ENCODE measurements around the gene APOC3.
A peak's percentile ranks its signal among the peaks of the same experiment; 100 is the strongest.

APOC3 gene

GRCh38 chr11:116787436-116787785 is 42.3 kb upstream of the APOC3 start:
- no peak overlapping the region for H2BK12ac ChIP-seq (ENCODE audit: low read length)
- H3K9ac ChIP-seq (ENCODE audit: low read depth, low read length, poor library complexity): peak overlapping the region; percentile 65
- H2AK5ac ChIP-seq (ENCODE audit: low read depth, low read length): no peak overlapping the region
- H3K27ac ChIP-seq (replicated peaks; ENCODE audit: low read length): no peak overlapping the region
- no peak for DNase-seq (ENCODE audit: low spot score)
- H3K27me3 ChIP-seq (ENCODE audit: control insufficient read depth in 3 of 3, insufficient read depth in 3 of 3, low read depth in 1 of 3, low read length in 3 of 3): peaks cover 0 to 12% (median 3%) of the 10 kb centered on the region in 3 experiments
- WGBS, 2 donors (ENCODE audit: extremely low coverage in 2 of 2, insufficient read length in 2 of 2, insufficient replicate concordance in 1 of 2): no CpG with 5 or more reads among the region's 15 CpGs
- peaks cover 8 to 15% of the 10 kb centered on the region in 2 donors for H3K4me1 ChIP-seq (ENCODE audit: control insufficient read depth in 2 of 2, insufficient read depth in 1 of 2, low read depth in 1 of 2, low read length in 2 of 2)
- H3K36me3 ChIP-seq (replicated peaks in 1 of 2; ENCODE audit: control insufficient read depth in 2 of 2, insufficient read depth in 2 of 2, low read length in 2 of 2): peaks cover 28 to 47% of the 10 kb centered on the region in 2 donors
- H3K23ac ChIP-seq (ENCODE audit: low read depth, low read length, poor library complexity): no peak overlapping the region
- H3K4me3 ChIP-seq (ENCODE audit: low read length in 2 of 2): peak overlapping the region; percentile 58 to 90
- H3K4me2 ChIP-seq (ENCODE audit: insufficient read depth, low read length, poor library complexity, severe bottlenecking): peak overlapping the region; percentile 92
- no peak overlapping the region for H4K91ac ChIP-seq (ENCODE audit: low read depth, low read length, poor library complexity)
- H2BK5ac ChIP-seq (ENCODE audit: low read length): peak overlapping the region; percentile 4
- no peak overlapping the region for H4K8ac ChIP-seq (ENCODE audit: low read depth, low read length)
- no peak overlapping the region for H3K14ac ChIP-seq (ENCODE audit: low read length)
- peak overlapping the region; percentile 86 for H2AFZ ChIP-seq (ENCODE audit: low read length)
- H3K79me1 ChIP-seq (ENCODE audit: low read depth, low read length): no peaks in the 10 kb centered on the region
- no peak overlapping the region for H2BK120ac ChIP-seq (ENCODE audit: low read depth, low read length)
- no peaks in the 10 kb centered on the region for H3K9me3 ChIP-seq (replicated peaks in 1 of 2; ENCODE audit: control insufficient read depth in 2 of 2, insufficient read depth in 1 of 2, low read depth in 1 of 2, low read length in 2 of 2)
- H3K4ac ChIP-seq (ENCODE audit: low read length): no peak overlapping the region
- no peak overlapping the region for H2BK15ac ChIP-seq (ENCODE audit: low read length)
- peak overlapping the region; percentile 42 for H3K18ac ChIP-seq (ENCODE audit: low read length)

- H2BK120ac ChIP-seq (ENCODE audit: low read depth, low read length): no peak within 1 kb of the TSS
- H3K4me2 ChIP-seq (ENCODE audit: insufficient read depth, low read length, poor library complexity, severe bottlenecking): peak within 1 kb of the TSS; percentile 92
- peaks cover 0 to 12% (median 3%) of the 10 kb centered on the region in 3 experiments for H3K27me3 ChIP-seq (ENCODE audit: control insufficient read depth in 3 of 3, insufficient read depth in 3 of 3, low read depth in 1 of 3, low read length in 3 of 3)
- H2BK5ac ChIP-seq (ENCODE audit: low read length): peak within 1 kb of the TSS; percentile 4
- peaks cover 25 to 42% of the 10 kb centered on the region in 2 donors for H3K36me3 ChIP-seq (replicated peaks in 1 of 2; ENCODE audit: control insufficient read depth in 2 of 2, insufficient read depth in 2 of 2, low read length in 2 of 2)
- H3K23ac ChIP-seq (ENCODE audit: low read depth, low read length, poor library complexity): no peak within 1 kb of the TSS
- H3K18ac ChIP-seq (ENCODE audit: low read length): peak within 1 kb of the TSS; percentile 60
- H2AFZ ChIP-seq (ENCODE audit: low read length): peak within 1 kb of the TSS; percentile 86
- H3K27ac ChIP-seq (replicated peaks; ENCODE audit: low read length): no peak within 1 kb of the TSS
- peak; percentile 51 for DNase-seq (ENCODE audit: low spot score)
- no peak within 1 kb of the TSS for H2BK15ac ChIP-seq (ENCODE audit: low read length)
- no peak within 1 kb of the TSS for H2BK12ac ChIP-seq (ENCODE audit: low read length)
- H3K14ac ChIP-seq (ENCODE audit: low read length): no peak within 1 kb of the TSS
- no peak within 1 kb of the TSS for H4K91ac ChIP-seq (ENCODE audit: low read depth, low read length, poor library complexity)
- no peak within 1 kb of the TSS for H4K8ac ChIP-seq (ENCODE audit: low read depth, low read length)
- H2AK5ac ChIP-seq (ENCODE audit: low read depth, low read length): peak within 1 kb of the TSS; percentile 57
- peak within 1 kb of the TSS; percentile 58 to 90 for H3K4me3 ChIP-seq (ENCODE audit: low read length in 2 of 2)
- H3K4ac ChIP-seq (ENCODE audit: low read length): no peak within 1 kb of the TSS
- no peaks in the 10 kb centered on the region for H3K9me3 ChIP-seq (replicated peaks in 1 of 2; ENCODE audit: control insufficient read depth in 2 of 2, insufficient read depth in 1 of 2, low read depth in 1 of 2, low read length in 2 of 2)
- no CpG with 5 or more reads among the region's 56 CpGs for WGBS, 2 donors (ENCODE audit: extremely low coverage in 2 of 2, insufficient read length in 2 of 2, insufficient replicate concordance in 1 of 2)
- peak within 1 kb of the TSS; percentile 85 for H3K9ac ChIP-seq (ENCODE audit: low read depth, low read length, poor library complexity)
- no peaks in the 10 kb centered on the region for H3K79me1 ChIP-seq (ENCODE audit: low read depth, low read length)
- peaks cover 8 to 17% of the 10 kb centered on the region in 2 donors for H3K4me1 ChIP-seq (ENCODE audit: control insufficient read depth in 2 of 2, insufficient read depth in 1 of 2, low read depth in 1 of 2, low read length in 2 of 2)
Measured at GRCh38 chr11:116787786-116788486, 41.8 kb upstream of the APOC3 start, which contains the start of gene ZPR1. Gene ZPR1, minus strand, starts transcription at chr11:116788023. Its CDS starts 33 bp downstream, at chr11:116787990.

- WGBS, 2 donors (ENCODE audit: extremely low coverage in 2 of 2, insufficient read length in 2 of 2, insufficient replicate concordance in 1 of 2): no CpG with 5 or more reads among the region's 4 CpGs
- H3K23ac ChIP-seq (ENCODE audit: low read depth, low read length, poor library complexity): no peak overlapping the region
- peak overlapping the region; percentile 86 for H2AFZ ChIP-seq (ENCODE audit: low read length)
- no peak overlapping the region for H3K14ac ChIP-seq (ENCODE audit: low read length)
- no peak overlapping the region for H4K91ac ChIP-seq (ENCODE audit: low read depth, low read length, poor library complexity)
- H2BK15ac ChIP-seq (ENCODE audit: low read length): no peak overlapping the region
- H3K9me3 ChIP-seq (replicated peaks in 1 of 2; ENCODE audit: control insufficient read depth in 2 of 2, insufficient read depth in 1 of 2, low read depth in 1 of 2, low read length in 2 of 2): no peaks in the 10 kb centered on the region
- no peak overlapping the region for H3K18ac ChIP-seq (ENCODE audit: low read length)
- H2AK5ac ChIP-seq (ENCODE audit: low read depth, low read length): peak overlapping the region; percentile 57
- H3K4me2 ChIP-seq (ENCODE audit: insufficient read depth, low read length, poor library complexity, severe bottlenecking): peak overlapping the region; percentile 91
- DNase-seq (ENCODE audit: low spot score): no peak
- no peak overlapping the region for H3K27ac ChIP-seq (replicated peaks; ENCODE audit: low read length)
- H3K4ac ChIP-seq (ENCODE audit: low read length): no peak overlapping the region
- no peaks in the 10 kb centered on the region for H3K79me1 ChIP-seq (ENCODE audit: low read depth, low read length)
- peak overlapping the region; percentile 58 to 90 for H3K4me3 ChIP-seq (ENCODE audit: low read length in 2 of 2)
- peaks cover 0 to 12% (median 3%) of the 10 kb centered on the region in 3 experiments for H3K27me3 ChIP-seq (ENCODE audit: control insufficient read depth in 3 of 3, insufficient read depth in 3 of 3, low read depth in 1 of 3, low read length in 3 of 3)
- peaks cover 8 to 17% of the 10 kb centered on the region in 2 donors for H3K4me1 ChIP-seq (ENCODE audit: control insufficient read depth in 2 of 2, insufficient read depth in 1 of 2, low read depth in 1 of 2, low read length in 2 of 2)
- no peak overlapping the region for H4K8ac ChIP-seq (ENCODE audit: low read depth, low read length)
- H2BK12ac ChIP-seq (ENCODE audit: low read length): no peak overlapping the region
- no peak overlapping the region for H2BK120ac ChIP-seq (ENCODE audit: low read depth, low read length)
- H2BK5ac ChIP-seq (ENCODE audit: low read length): no peak overlapping the region
- H3K36me3 ChIP-seq (replicated peaks in 1 of 2; ENCODE audit: control insufficient read depth in 2 of 2, insufficient read depth in 2 of 2, low read length in 2 of 2): peaks cover 19 to 36% of the 10 kb centered on the region in 2 donors
- no peak overlapping the region for H3K9ac ChIP-seq (ENCODE audit: low read depth, low read length, poor library complexity)
Measured at GRCh38 chr11:116788534-116788933, 41.2 kb upstream of the APOC3 start.

- H4K91ac ChIP-seq (ENCODE audit: low read depth, low read length, poor library complexity): no peak overlapping the region
- no peak overlapping the region for H3K27ac ChIP-seq (replicated peaks; ENCODE audit: low read length)
- no peak overlapping the region for H3K18ac ChIP-seq (ENCODE audit: low read length)
- H3K36me3 ChIP-seq (replicated peaks in 1 of 2; ENCODE audit: control insufficient read depth in 2 of 2, insufficient read depth in 2 of 2, low read length in 2 of 2): peaks cover 18 to 31% of the 10 kb centered on the region in 2 donors
- no peak overlapping the region for H4K8ac ChIP-seq (ENCODE audit: low read depth, low read length)
- no peak overlapping the region for H3K23ac ChIP-seq (ENCODE audit: low read depth, low read length, poor library complexity)
- H2BK120ac ChIP-seq (ENCODE audit: low read depth, low read length): no peak overlapping the region
- H2BK15ac ChIP-seq (ENCODE audit: low read length): no peak overlapping the region
- H3K79me1 ChIP-seq (ENCODE audit: low read depth, low read length): no peaks in the 10 kb centered on the region
- no peaks in the 10 kb centered on the region for H3K9me3 ChIP-seq (replicated peaks in 1 of 2; ENCODE audit: control insufficient read depth in 2 of 2, insufficient read depth in 1 of 2, low read depth in 1 of 2, low read length in 2 of 2)
- no peak overlapping the region for H2BK5ac ChIP-seq (ENCODE audit: low read length)
- peaks cover 8 to 17% of the 10 kb centered on the region in 2 donors for H3K4me1 ChIP-seq (ENCODE audit: control insufficient read depth in 2 of 2, insufficient read depth in 1 of 2, low read depth in 1 of 2, low read length in 2 of 2)
- H3K4me2 ChIP-seq (ENCODE audit: insufficient read depth, low read length, poor library complexity, severe bottlenecking): no peak overlapping the region
- peak overlapping the region; percentile 86 for H2AFZ ChIP-seq (ENCODE audit: low read length)
- peaks cover 0 to 12% (median 3%) of the 10 kb centered on the region in 3 experiments for H3K27me3 ChIP-seq (ENCODE audit: control insufficient read depth in 3 of 3, insufficient read depth in 3 of 3, low read depth in 1 of 3, low read length in 3 of 3)
- peak overlapping the region; percentile 57 for H2AK5ac ChIP-seq (ENCODE audit: low read depth, low read length)
- H3K14ac ChIP-seq (ENCODE audit: low read length): no peak overlapping the region
- no peak overlapping the region for H3K4ac ChIP-seq (ENCODE audit: low read length)
- WGBS, 2 donors (ENCODE audit: extremely low coverage in 2 of 2, insufficient read length in 2 of 2, insufficient replicate concordance in 1 of 2): no CpG with 5 or more reads among the region's 4 CpGs
- peak overlapping the region in 1 of 2 donors; percentile 58 for H3K4me3 ChIP-seq (ENCODE audit: low read length in 2 of 2)
- DNase-seq (ENCODE audit: low spot score): no peak
- H2BK12ac ChIP-seq (ENCODE audit: low read length): no peak overlapping the region
- H3K9ac ChIP-seq (ENCODE audit: low read depth, low read length, poor library complexity): no peak overlapping the region
Measured at GRCh38 chr11:116788975-116789374, 40.7 kb upstream of the APOC3 start.

Measured in neuronal stem cell (in vitro differentiated cells).